Spinal cord (tissue), 10 donors: Measurements from ENCODE around the gene TAAR9. TPM values are rescaled to one million over a fixed set of nuclear protein-coding genes. Genes with fewer than 3 reads are reported as not detected.

Source experiments
- DNase-seq, 6 donors: peaks; one replicate each; pipeline versions ENCODE4 v3.0.0 to v3.0.0-alpha.2; 2013 to 2015; ENCODE audit warnings: low spot score in 6 of 6, low read depth in 4 of 6
- H3K27ac ChIP-seq: one replicate; pipeline ENCODE4 v1.5.1; 2013; ENCODE audit warnings: low read depth, low read length, control low read depth
- H3K27me3 ChIP-seq: one replicate; pipeline ENCODE4 v1.6.1; 2013; ENCODE audit warnings: low read length; ENCODE audit not compliant: control insufficient read depth, insufficient read depth
- H3K36me3 ChIP-seq: one replicate; pipeline ENCODE4 v1.6.1; 2013; ENCODE audit warnings: low read length; ENCODE audit not compliant: control insufficient read depth, insufficient read depth
- H3K4me1 ChIP-seq: one replicate; pipeline ENCODE4 v1.6.1; 2013; ENCODE audit warnings: low read length; ENCODE audit not compliant: control insufficient read depth, insufficient read depth
- H3K4me3 ChIP-seq: one replicate; pipeline ENCODE4 v1.5.1; 2013; ENCODE audit warnings: low read depth, low read length, control low read depth
- H3K9me3 ChIP-seq: one replicate; pipeline ENCODE4 v1.6.1; 2013; ENCODE audit warnings: low read length; ENCODE audit not compliant: control insufficient read depth, insufficient read depth
- WGBS: methylation state at CpG from one replicate; pipeline ENCODE4 v1.1.5; 2013; ENCODE audit warnings: missing lambda C conversion rate; ENCODE audit not compliant: insufficient coverage; 5-methylcytosine and 5-hydroxymethylcytosine counted together
- polyA plus RNA-seq, 2 donors: library from polyadenylated mRNA; unstranded; fragments of 120-200 nt; gene quantifications; one replicate each; pipeline ENCODE4 v1.2.1, GENCODE V29; 2013; ENCODE audit not compliant: insufficient read length in 2 of 2
- total RNA-seq, 2 donors: library from RNA; depleted of rRNA in 1 of 2; stranded (reverse); fragments of 120-200 nt in 1 of 2; fragments of >200 nt in 1 of 2; gene quantifications; one replicate each; pipeline versions ENCODE4 v1.2.3 to v1.2.4, GENCODE V29; 2013 to 2014
- donor health status: healthy.

The TAAR9 gene
- total and polyA plus RNA-seq, 4 donors = not detected

- H3K4me3 ChIP-seq = peak within 1 kb of the TSS; percentile 83
- H3K9me3 ChIP-seq = no peaks in the 10 kb centered on the region
- under 1% methylated on average over 62 of the region's 67 CpGs for WGBS
- peaks cover 3% of the 10 kb centered on the region for H3K4me1 ChIP-seq
- H3K27me3 ChIP-seq = peaks cover 2% of the 10 kb centered on the region
- H3K36me3 ChIP-seq = no peaks in the 10 kb centered on the region
- H3K27ac ChIP-seq = peak within 1 kb of the TSS; percentile 75
- DNase-seq = peak; percentile 81 to 99 (median 88)
Observed at GRCh38 chr6:132512638-132513632, 25.1 kb upstream of the TAAR9 start, which contains the start of gene STX7. STX7 (minus strand) TSS chr6:132513116; CDS start chr6:132503530, 9,586 bp downstream.

GRCh38 chr6:132513831-132514545 is 24.1 kb upstream of the TAAR9 start:
- H3K4me1 ChIP-seq = peaks cover 3% of the 10 kb centered on the region
- H3K36me3 ChIP-seq = no peaks in the 10 kb centered on the region
- H3K4me3 ChIP-seq = peak overlapping the region; percentile 83
- WGBS = no CpG with 5 or more reads among the region's 3 CpGs
- peak in 1 of 6 donors; percentile 32 for DNase-seq
- H3K27ac ChIP-seq = no peak overlapping the region
- H3K27me3 ChIP-seq = peaks cover 2% of the 10 kb centered on the region
- H3K9me3 ChIP-seq = no peaks in the 10 kb centered on the region

- Histone ChIP-seq H3K27me3 (peaks cover 2% of the 10 kb centered on the region), H3K36me3 (no peaks in the 10 kb centered on the region)
Observed at GRCh38 chr6:132515386-132515785, 22.7 kb upstream of the TAAR9 start.

GRCh38 chr6:132520953-132521352 is 17.1 kb upstream of the TAAR9 start:
- Histone ChIP-seq H3K9me3 (no peaks in the 10 kb centered on the region), H3K4me3 (no peak overlapping the region), H3K27ac (no peak overlapping the region), H3K4me1 (no peaks in the 10 kb centered on the region), H3K27me3 (peaks cover 1% of the 10 kb centered on the region), H3K36me3 (no peaks in the 10 kb centered on the region)
- WGBS = no CpG with 5 or more reads among the region's 2 CpGs
- DNase-seq = no peak

More at GRCh38 chr6:132515386-132515785, 22.7 kb upstream of the TAAR9 start:
- Histone ChIP-seq H3K27ac (no peak overlapping the region), H3K4me3 (no peak overlapping the region), H3K4me1 (peaks cover 3% of the 10 kb centered on the region), H3K9me3 (no peaks in the 10 kb centered on the region)
- no peak for DNase-seq
- 33% methylated on average over 1 of the region's 2 CpGs for WGBS

GRCh38 chr6:132524646-132525045 is 13.4 kb upstream of the TAAR9 start:
- WGBS = 77% methylated on average over 5 of the region's 5 CpGs
- Histone ChIP-seq H3K27ac (no peak overlapping the region), H3K9me3 (no peaks in the 10 kb centered on the region), H3K36me3 (no peaks in the 10 kb centered on the region), H3K27me3 (no peaks in the 10 kb centered on the region), H3K4me3 (no peak overlapping the region), H3K4me1 (no peaks in the 10 kb centered on the region)
- peak in 1 of 6 donors; percentile 31 for DNase-seq

- Histone ChIP-seq H3K4me1 (peaks cover 2% of the 10 kb centered on the region), H3K27ac (no peak overlapping the region), H3K36me3 (no peaks in the 10 kb centered on the region), H3K4me3 (no peak overlapping the region), H3K27me3 (no peaks in the 10 kb centered on the region), H3K9me3 (no peaks in the 10 kb centered on the region)
- 57% methylated on average over 4 of the region's 4 CpGs for WGBS
- DNase-seq = no peak
Observed at GRCh38 chr6:132525866-132526265, 12.2 kb upstream of the TAAR9 start.

- Histone ChIP-seq H3K4me1 (peaks cover 2% of the 10 kb centered on the region), H3K27me3 (no peaks in the 10 kb centered on the region), H3K4me3 (no peak overlapping the region), H3K9me3 (no peaks in the 10 kb centered on the region), H3K27ac (no peak overlapping the region), H3K36me3 (no peaks in the 10 kb centered on the region)
- 60% methylated on average over 2 of the region's 2 CpGs for WGBS
- DNase-seq = no peak
Observed at GRCh38 chr6:132526461-132526860, 11.6 kb upstream of the TAAR9 start.

- Histone ChIP-seq H3K36me3 (no peaks in the 10 kb centered on the region), H3K27ac (no peak overlapping the region), H3K9me3 (no peaks in the 10 kb centered on the region), H3K4me1 (peaks cover 2% of the 10 kb centered on the region), H3K27me3 (no peaks in the 10 kb centered on the region), H3K4me3 (no peak overlapping the region)
- no CpG with 5 or more reads among the region's 6 CpGs for WGBS
- no peak for DNase-seq
Observed at GRCh38 chr6:132527791-132528190, 10.3 kb upstream of the TAAR9 start.

GRCh38 chr6:132530293-132530974 is 7.6 kb upstream of the TAAR9 start:
- H3K27ac ChIP-seq = no peak overlapping the region
- H3K27me3 ChIP-seq = no peaks in the 10 kb centered on the region
- no peak overlapping the region for H3K4me3 ChIP-seq
- WGBS = 0% methylated on average over 3 of the region's 9 CpGs
- H3K9me3 ChIP-seq = no peaks in the 10 kb centered on the region
- DNase-seq = peak in 5 of 6 donors; percentile 52 to 92 (median 71)
- no peaks in the 10 kb centered on the region for H3K36me3 ChIP-seq
- H3K4me1 ChIP-seq = peaks cover 2% of the 10 kb centered on the region
